ENCODE data around the gene MARCHF4. TPM values are rescaled to one million over a fixed set of nuclear protein-coding genes. Genes with fewer than 3 reads are reported as not detected.

Gene MARCHF4
- total and polyA plus RNA-seq, 4 donors: not detected

- Histone ChIP-seq H3K36me3 (ENCODE audit: control insufficient read depth in 4 of 4, insufficient read depth in 3 of 4, low read depth in 1 of 4, low read length in 3 of 4) (no peaks in the 10 kb centered on the region), H3K9ac (ENCODE audit: low read depth in 1 of 2, low read length in 2 of 2) (no peak overlapping the region), H3K27me3 (ENCODE audit: control insufficient read depth in 4 of 4, insufficient read depth in 4 of 4, low read length in 3 of 4) (peaks cover 0 to 3% (median 0%) of the 10 kb centered on the region in 4 donors), H3K9me3 (ENCODE audit: control insufficient read depth in 4 of 4, low read length in 3 of 4) (no peaks in the 10 kb centered on the region), H3K27ac (ENCODE audit: low read depth in 1 of 2, low read length in 2 of 2) (no peak overlapping the region), H3K4me3 (ENCODE audit: low read depth in 1 of 3, low read length in 3 of 3) (no peak overlapping the region), H3K4me1 (ENCODE audit: control insufficient read depth in 4 of 4, insufficient read depth in 4 of 4, low read length in 3 of 4) (no peaks in the 10 kb centered on the region)
- WGBS: 51% methylated on average over 5 of the region's 5 CpGs
- no peak for DNase-seq (ENCODE audit: low spot score)
- no peak for TF ChIP-seq GABPA (IDR thresholded peaks at IDR 0.05 in 1 of 2, conservative IDR thresholded peaks at IDR 0.05 in 1 of 2)
- no peak for TF ChIP-seq HNF4A (conservative IDR thresholded peaks at IDR 0.05)
- TF ChIP-seq YY1 (IDR thresholded peaks at IDR 0.05): no peak
- no peak for TF ChIP-seq MAX (IDR thresholded peaks at IDR 0.05)
- TF ChIP-seq TAF1 (conservative IDR thresholded peaks at IDR 0.05): no peak
- TF ChIP-seq ZBTB33 (IDR thresholded peaks at IDR 0.05): no peak
- TF ChIP-seq RAD21 (IDR thresholded peaks at IDR 0.05): no peak
- no peak for TF ChIP-seq HNF4G (IDR thresholded peaks at IDR 0.05)
- no peak for TF ChIP-seq FOXA1 (IDR thresholded peaks at IDR 0.05)
- no peak for TF ChIP-seq EGR1 (IDR thresholded peaks at IDR 0.05; ENCODE audit: low read depth in 2 of 2)
- no peak for TF ChIP-seq JUND (IDR thresholded peaks at IDR 0.05)
- no peak for TF ChIP-seq CTCF (IDR thresholded peaks at IDR 0.05; ENCODE audit: low read depth, low read length, missing input control)
- TF ChIP-seq RXRA (IDR thresholded peaks at IDR 0.05): no peak
- TF ChIP-seq NR2F2 (IDR thresholded peaks at IDR 0.05): no peak
- TF ChIP-seq SP1 (IDR thresholded peaks at IDR 0.05): no peak
- TF ChIP-seq FOXA2 (IDR thresholded peaks at IDR 0.05): no peak
Measured at GRCh38 chr2:216352653-216353270, 19.5 kb downstream of the MARCHF4 start.

- Histone ChIP-seq H3K36me3 (ENCODE audit: control insufficient read depth in 4 of 4, insufficient read depth in 3 of 4, low read depth in 1 of 4, low read length in 3 of 4) (no peaks in the 10 kb centered on the region), H3K27ac (ENCODE audit: low read depth in 1 of 2, low read length in 2 of 2) (no peak overlapping the region), H3K4me3 (ENCODE audit: low read depth in 1 of 3, low read length in 3 of 3) (no peak overlapping the region), H3K4me1 (ENCODE audit: control insufficient read depth in 4 of 4, insufficient read depth in 4 of 4, low read length in 3 of 4) (no peaks in the 10 kb centered on the region), H3K27me3 (ENCODE audit: control insufficient read depth in 4 of 4, insufficient read depth in 4 of 4, low read length in 3 of 4) (peaks cover 0 to 2% (median 0%) of the 10 kb centered on the region in 4 donors), H3K9ac (ENCODE audit: low read depth in 1 of 2, low read length in 2 of 2) (no peak overlapping the region), H3K9me3 (ENCODE audit: control insufficient read depth in 4 of 4, low read length in 3 of 4) (no peaks in the 10 kb centered on the region)
- DNase-seq (ENCODE audit: low spot score): no peak
- WGBS: 87% methylated on average over 5 of the region's 5 CpGs
- TF ChIP-seq ATF3 (IDR thresholded peaks at IDR 0.05) (no peak), MAX (IDR thresholded peaks at IDR 0.05) (no peak), YY1 (IDR thresholded peaks at IDR 0.05) (no peak), FOXA2 (IDR thresholded peaks at IDR 0.05) (no peak), ZBTB33 (IDR thresholded peaks at IDR 0.05) (no peak), REST (IDR thresholded peaks at IDR 0.05) (no peak), JUND (IDR thresholded peaks at IDR 0.05) (no peak), FOXA1 (IDR thresholded peaks at IDR 0.05) (no peak), CTCF (IDR thresholded peaks at IDR 0.05; ENCODE audit: low read depth, low read length, missing input control) (no peak)
Measured at GRCh38 chr2:216351172-216351925, 20.9 kb downstream of the MARCHF4 start.

Measured in liver (tissue), 9 donors.